ENCODE data around the gene SV2B.

The SV2B gene

DNA sequence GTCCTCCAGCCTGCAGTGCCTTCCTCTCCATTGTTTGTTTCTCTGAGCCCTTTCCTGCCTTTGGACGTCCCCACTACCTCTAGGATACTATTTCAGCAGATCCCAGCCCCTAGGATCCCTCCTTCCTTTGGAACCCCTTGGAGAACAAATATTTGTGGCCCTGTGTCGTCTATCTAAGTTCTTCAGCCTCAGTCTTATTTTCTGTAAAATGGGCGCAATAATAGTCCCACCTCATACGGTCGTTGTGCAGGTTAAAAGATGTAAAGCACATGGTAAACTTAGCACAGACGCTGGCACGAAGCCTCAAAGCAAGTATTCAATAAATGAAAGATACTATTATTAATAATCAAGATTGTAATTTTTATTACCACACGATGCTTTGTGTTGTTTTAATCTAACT, 122.0 kb downstream of the SV2B start:
- TF ChIP-seq, protein P1, sequence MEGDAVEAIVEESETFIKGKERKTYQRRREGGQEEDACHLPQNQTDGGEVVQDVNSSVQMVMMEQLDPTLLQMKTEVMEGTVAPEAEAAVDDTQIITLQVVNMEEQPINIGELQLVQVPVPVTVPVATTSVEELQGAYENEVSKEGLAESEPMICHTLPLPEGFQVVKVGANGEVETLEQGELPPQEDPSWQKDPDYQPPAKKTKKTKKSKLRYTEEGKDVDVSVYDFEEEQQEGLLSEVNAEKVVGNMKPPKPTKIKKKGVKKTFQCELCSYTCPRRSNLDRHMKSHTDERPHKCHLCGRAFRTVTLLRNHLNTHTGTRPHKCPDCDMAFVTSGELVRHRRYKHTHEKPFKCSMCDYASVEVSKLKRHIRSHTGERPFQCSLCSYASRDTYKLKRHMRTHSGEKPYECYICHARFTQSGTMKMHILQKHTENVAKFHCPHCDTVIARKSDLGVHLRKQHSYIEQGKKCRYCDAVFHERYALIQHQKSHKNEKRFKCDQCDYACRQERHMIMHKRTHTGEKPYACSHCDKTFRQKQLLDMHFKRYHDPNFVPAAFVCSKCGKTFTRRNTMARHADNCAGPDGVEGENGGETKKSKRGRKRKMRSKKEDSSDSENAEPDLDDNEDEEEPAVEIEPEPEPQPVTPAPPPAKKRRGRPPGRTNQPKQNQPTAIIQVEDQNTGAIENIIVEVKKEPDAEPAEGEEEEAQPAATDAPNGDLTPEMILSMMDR (conservative IDR thresholded peaks at IDR 0.05) = no peak
- no peak for TF ChIP-seq ZFX (IDR thresholded peaks at IDR 0.05)
- H3K27ac ChIP-seq = no peak overlapping the region

DNA sequence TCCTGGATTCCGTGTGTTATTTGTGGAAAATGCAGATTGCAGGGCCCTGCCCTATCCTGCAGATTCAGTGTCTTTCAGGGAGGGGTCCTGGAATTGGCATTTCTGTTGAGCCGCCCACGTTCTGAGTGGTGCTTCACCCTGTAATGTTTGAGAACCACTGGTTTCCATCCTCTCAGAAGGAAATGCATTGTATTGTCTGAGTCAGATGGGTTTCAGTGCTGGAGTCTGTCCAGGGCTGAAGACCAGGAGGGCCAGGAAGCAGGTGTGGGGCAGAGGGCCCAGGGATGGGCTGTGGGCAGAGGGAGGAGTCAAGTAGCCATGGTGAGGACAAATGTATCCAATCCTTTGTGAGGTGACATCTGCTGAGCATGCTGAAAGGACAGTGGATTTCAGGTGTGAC, 123.8 kb downstream of the SV2B start:
- no peak for TF ChIP-seq ZFX (IDR thresholded peaks at IDR 0.05)
- TF ChIP-seq, protein P1 (conservative IDR thresholded peaks at IDR 0.05) = no peak
- H3K27ac ChIP-seq = no peak overlapping the region

DNA sequence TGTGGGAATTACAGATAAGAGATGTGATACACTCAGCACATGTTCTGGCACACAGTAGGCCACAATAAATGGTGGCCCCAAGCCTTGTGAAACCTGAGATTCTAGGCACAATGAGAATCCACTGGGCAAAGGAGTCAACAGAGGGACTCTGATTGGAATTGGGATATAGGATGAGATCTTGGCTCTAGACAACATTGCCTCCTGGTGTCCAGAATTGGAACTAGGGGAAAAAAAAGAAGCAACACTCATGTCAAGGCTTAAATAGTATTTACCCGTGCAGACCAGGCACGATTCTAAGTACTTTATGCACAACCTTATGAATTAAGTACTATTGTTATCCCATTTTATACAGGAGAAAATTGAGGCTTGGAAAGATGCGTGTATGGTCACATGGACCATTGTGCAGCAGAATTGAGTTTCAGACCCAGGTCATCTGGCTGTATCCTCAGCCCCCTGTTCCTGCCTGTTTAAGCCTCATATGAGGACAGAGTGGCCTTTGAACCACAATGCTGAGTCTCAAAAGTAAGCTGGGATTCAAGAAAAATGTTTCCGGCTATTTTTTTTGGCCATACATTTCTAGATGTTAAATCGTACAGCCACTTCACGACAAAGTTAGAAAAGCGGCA, 124.8 kb downstream of the SV2B start:
- TF ChIP-seq ZFX (IDR thresholded peaks at IDR 0.05) = no peak
- TF ChIP-seq, protein P1 (conservative IDR thresholded peaks at IDR 0.05) = peak; percentile 92
- no peak overlapping the region for H3K27ac ChIP-seq

DNA sequence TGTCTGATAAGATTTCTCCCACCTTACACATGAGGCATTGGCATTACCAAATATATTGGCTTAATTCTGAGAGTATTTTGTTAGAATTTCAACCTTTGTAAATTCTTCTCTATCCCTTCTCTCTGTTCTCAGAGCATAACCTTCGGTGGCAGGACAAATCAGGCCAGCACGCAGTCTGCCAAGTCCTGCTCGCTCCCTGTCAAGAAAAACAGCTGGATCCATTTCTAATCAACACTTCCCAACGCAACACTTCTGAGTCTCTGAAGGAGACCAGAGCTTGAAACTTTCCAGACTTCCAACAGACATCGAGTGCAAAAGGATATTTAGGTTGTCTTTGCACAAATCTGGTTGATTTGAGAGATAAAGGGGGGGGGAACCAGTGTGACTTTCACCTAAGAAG, 125.7 kb downstream of the SV2B start:
- H3K27ac ChIP-seq = no peak overlapping the region
- no peak for TF ChIP-seq ZFX (IDR thresholded peaks at IDR 0.05)
- TF ChIP-seq, protein P1 (conservative IDR thresholded peaks at IDR 0.05) = no peak

DNA sequence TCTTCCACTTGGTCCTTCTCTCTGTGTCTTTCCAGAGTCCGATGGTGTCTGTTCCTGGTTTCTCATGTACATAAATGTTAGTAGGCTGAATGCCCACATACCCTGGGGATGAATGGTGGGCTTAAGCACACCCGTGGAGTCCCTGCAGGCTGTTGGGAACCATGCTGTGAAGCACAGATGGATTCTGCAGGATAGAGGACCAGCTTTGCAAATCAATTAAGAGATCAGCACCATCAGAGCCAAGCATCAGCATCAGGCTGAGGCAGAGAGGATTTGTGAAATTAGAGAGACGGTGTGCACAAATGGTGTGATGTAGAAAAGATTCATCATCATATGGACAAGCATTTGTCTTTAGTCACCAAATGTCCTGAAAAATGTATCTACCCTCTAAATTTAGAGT, 127.1 kb downstream of the SV2B start:
- TF ChIP-seq, protein P1 (conservative IDR thresholded peaks at IDR 0.05) = no peak
- no peak for TF ChIP-seq ZFX (IDR thresholded peaks at IDR 0.05)
- no peak overlapping the region for H3K27ac ChIP-seq

DNA sequence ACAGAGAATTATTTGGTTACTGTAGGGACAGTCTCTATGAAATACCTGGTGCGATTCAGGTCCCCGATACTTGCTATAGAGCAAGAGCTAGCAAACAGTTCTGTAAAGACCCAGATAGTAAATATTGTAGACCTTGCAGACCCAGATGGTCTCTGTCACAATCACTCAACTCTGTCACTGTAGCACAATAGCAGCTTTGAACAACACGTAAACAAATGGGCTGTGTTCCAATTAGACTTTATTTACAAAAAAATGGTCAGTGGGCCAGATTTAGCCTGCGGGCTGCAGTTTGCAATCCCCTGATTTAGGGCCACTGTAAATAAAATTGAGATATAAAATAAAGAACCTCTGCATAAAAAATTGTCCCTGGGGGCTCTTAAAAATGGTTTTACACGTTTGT, 127.7 kb downstream of the SV2B start:
- TF ChIP-seq ZFX (IDR thresholded peaks at IDR 0.05) = no peak
- TF ChIP-seq, protein P1 (conservative IDR thresholded peaks at IDR 0.05) = no peak
- no peak overlapping the region for H3K27ac ChIP-seq

DNA sequence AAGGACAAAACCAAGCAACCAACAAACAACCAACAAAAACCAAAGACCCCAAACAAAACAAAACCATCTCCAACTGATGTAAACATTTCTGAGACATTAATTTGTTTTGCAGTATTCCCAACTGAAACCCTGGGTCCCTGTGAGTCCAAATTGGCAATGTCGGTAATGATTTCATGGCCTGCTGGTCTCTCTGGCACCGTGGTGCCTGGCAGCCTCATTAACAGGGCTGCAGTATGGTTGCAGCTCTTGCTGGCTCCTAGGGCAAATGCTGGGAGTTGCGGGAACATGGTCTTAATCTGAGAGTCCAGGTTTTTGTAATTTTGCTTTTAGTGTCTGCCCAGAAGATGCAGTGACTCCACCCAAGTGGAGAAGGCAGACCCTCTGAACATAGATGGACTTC, 128.3 kb downstream of the SV2B start:
- H3K27ac ChIP-seq = no peak overlapping the region
- TF ChIP-seq, protein P1 (conservative IDR thresholded peaks at IDR 0.05) = no peak
- TF ChIP-seq ZFX (IDR thresholded peaks at IDR 0.05) = no peak

Measured in C4-2B (cell line).